Neural crest cell (in vitro differentiated cells): ENCODE measurements around the gene DOCK4. TPM values are rescaled to one million over a fixed set of nuclear protein-coding genes. Genes with fewer than 3 reads are reported as not detected.

Experiments
- DNase-seq: peaks from one replicate; pipeline ENCODE4 v3.0.0; 2021; ENCODE audit warnings: low read depth, mixed read lengths, low spot score
- H3K27ac Mint-ChIP-seq: one replicate; pipeline ENCODE4 v1.8.0; 2021; ENCODE audit warnings: mild to moderate bottlenecking, mixed read lengths; ENCODE audit not compliant: unreplicated experiment
- H3K27me3 Mint-ChIP-seq: 2 replicates; pipeline ENCODE4 v1.8.0; 2021; ENCODE audit warnings: low read depth, mild to moderate bottlenecking, mixed read lengths
- H3K36me3 Mint-ChIP-seq: 2 replicates; pipeline ENCODE4 v1.8.0; 2021; ENCODE audit warnings: low read depth, mild to moderate bottlenecking, mixed read lengths
- H3K4me1 Mint-ChIP-seq: 2 replicates; pipeline ENCODE4 v1.8.0; 2021; ENCODE audit warnings: mixed read lengths
- H3K4me3 Mint-ChIP-seq: one replicate; pipeline ENCODE4 v1.8.0; 2021; ENCODE audit warnings: mild to moderate bottlenecking, mixed read lengths
- H3K9me3 Mint-ChIP-seq: 2 replicates; pipeline ENCODE4 v1.8.0; 2021; ENCODE audit warnings: mixed read lengths
- CTCF ChIP-seq: fragments of 200-600 bp; sonication (generic); conservative IDR thresholded peaks from 2 replicates; pipeline ENCODE4 v1.5.0; 2021; ENCODE audit warnings: antibody characterized with exemption, mild to moderate bottlenecking
- total RNA-seq: library from RNA; stranded (reverse); gene quantifications from 2 replicates; pipeline ENCODE4 v1.2.1, GENCODE V29; 2021

DOCK4 gene
- total RNA-seq, 1 donor from 2014 or later: 15.3 TPM

GRCh38 chr7:111929264-111929663, 276.9 kb downstream of the DOCK4 start:
- Mint-ChIP-seq H3K9me3 (peaks cover 4% of the 10 kb centered on the region), H3K27me3 (no peaks in the 10 kb centered on the region), H3K36me3 (peaks cover 9% of the 10 kb centered on the region), H3K4me1 (peaks cover 15% of the 10 kb centered on the region), H3K4me3 (no peak overlapping the region), H3K27ac (no peak overlapping the region)
- DNase-seq: no peak
- no peak for TF ChIP-seq CTCF

- TF ChIP-seq CTCF: no peak
- no peak overlapping the region for H3K27ac Mint-ChIP-seq
- H3K4me1 Mint-ChIP-seq: peaks cover 15% of the 10 kb centered on the region
- H3K4me3 Mint-ChIP-seq: no peak overlapping the region
- peaks cover 4% of the 10 kb centered on the region for H3K9me3 Mint-ChIP-seq
- no peak for DNase-seq
- H3K36me3 Mint-ChIP-seq: peaks cover 7% of the 10 kb centered on the region
- no peaks in the 10 kb centered on the region for H3K27me3 Mint-ChIP-seq
These were observed 278.7 kb downstream of the DOCK4 start for GRCh38 chr7:111927353-111928019.

- Mint-ChIP-seq H3K27ac (no peak overlapping the region), H3K27me3 (no peaks in the 10 kb centered on the region), H3K4me3 (no peak overlapping the region)
These were observed 285.9 kb downstream of the DOCK4 start for GRCh38 chr7:111920329-111920728.

GRCh38 chr7:111919631-111920179, 286.5 kb downstream of the DOCK4 start:
- Mint-ChIP-seq H3K4me3 (no peak overlapping the region), H3K36me3 (no peaks in the 10 kb centered on the region), H3K4me1 (peaks cover 3% of the 10 kb centered on the region), H3K27me3 (no peaks in the 10 kb centered on the region), H3K9me3 (no peaks in the 10 kb centered on the region), H3K27ac (no peak overlapping the region)
- DNase-seq: no peak
- no peak for TF ChIP-seq CTCF

More at GRCh38 chr7:111920329-111920728, 285.9 kb downstream of the DOCK4 start:
- H3K36me3 Mint-ChIP-seq: no peaks in the 10 kb centered on the region
- H3K4me1 Mint-ChIP-seq: peaks cover 3% of the 10 kb centered on the region
- no peaks in the 10 kb centered on the region for H3K9me3 Mint-ChIP-seq
- TF ChIP-seq CTCF: no peak
- no peak for DNase-seq

GRCh38 chr7:111919164-111919563, 287.0 kb downstream of the DOCK4 start:
- no peaks in the 10 kb centered on the region for H3K27me3 Mint-ChIP-seq
- no peak overlapping the region for H3K4me3 Mint-ChIP-seq
- no peak for DNase-seq
- peaks cover 4% of the 10 kb centered on the region for H3K36me3 Mint-ChIP-seq
- H3K9me3 Mint-ChIP-seq: no peaks in the 10 kb centered on the region
- peaks cover 3% of the 10 kb centered on the region for H3K4me1 Mint-ChIP-seq
- H3K27ac Mint-ChIP-seq: no peak overlapping the region
- no peak for TF ChIP-seq CTCF
